K562 (cell line): ENCODE results near the gene METRNL. TPM values are rescaled to one million over a fixed set of nuclear protein-coding genes. Genes with fewer than 3 reads are reported as not detected.

ENCODE experiments used
- ATAC-seq: fragments of 200-7000 bp; cut with Tn5 transposase; 3 replicates; pipeline ENCODE4 v1.9.1; 2020; ENCODE audit warnings: moderate library complexity
- BruUV-seq: library from RNA; stranded (reverse); fragments of 400-500 nt; replicated peaks from 2 replicates; lab custom pipeline; 2021; lab: Mats Ljungman, UMichigan
- CTCF ChIA-PET: fragments of 300-600 bp; formaldehyde crosslinking; extraction: SDS; loops from one replicate; lab custom pipeline; 2021; ENCODE audit warnings: low intra/inter-chr PET ratio; lab: Yijun Ruan, JAX
- POLR2A ChIA-PET: fragments of 300-600, 350-650 bp; sonication (Branson Sonifier 250); formaldehyde crosslinking; extraction: SDS; loops from one replicate; lab custom pipeline; 2021; ENCODE audit warnings: antibody characterized with exemption, inconsistent platforms; lab: Yijun Ruan, JAX
- DNase-seq, 4 experiments: peaks; one replicate each; pipeline versions ENCODE4 v3.0.0 to v3.0.0-alpha.2; 2011 to 2018; ENCODE audit warnings: low spot score in 3 of 4, mixed read lengths in 3 of 4; ENCODE audit errors: extremely low read depth in 1 of 4
- FAIRE-seq: peaks from 2 replicates; lab custom pipeline; 2011; peaks lifted over from hg19 to GRCh38; lab: Jason Lieb, UNC
- H2AFZ ChIP-seq: 2 replicates; pipeline ENCODE4 v1.6.0; 2011; ENCODE audit warnings: low read depth, low read length, control low read depth, inconsistent platforms
- H3K27ac ChIP-seq: fragments of 200-600 bp; 3 replicates; pipeline ENCODE4 v1.8.0; 2011; ENCODE audit warnings: low read depth, mild to moderate bottlenecking, control low read depth, inconsistent platforms, low read length, moderate library complexity, mixed read lengths; ENCODE audit errors: extremely low read depth
- H3K27me3 ChIP-seq, 2 experiments: fragments of 300-600 bp in 1 of 2; 2 replicates in 1 of 2; 3 replicates in 1 of 2; pipeline versions ENCODE4 v1.6.0 to v1.8.0; 2011; ENCODE audit warnings: inconsistent platforms in 2 of 2, low read length in 2 of 2, mild to moderate bottlenecking in 1 of 2, mixed read lengths in 1 of 2, moderate library complexity in 1 of 2; ENCODE audit not compliant: control insufficient read depth in 2 of 2, insufficient read depth in 2 of 2
- H3K36me3 ChIP-seq: fragments of 300-600 bp; 3 replicates; pipeline ENCODE4 v1.8.0; 2011; ENCODE audit warnings: mild to moderate bottlenecking, low read length, inconsistent platforms; ENCODE audit not compliant: control insufficient read depth, insufficient read depth
- H3K4me1 ChIP-seq, 2 experiments: fragments of 200-600 bp in 1 of 2; replicated peaks in 1 of 2; 2 replicates in 1 of 2; 3 replicates in 1 of 2; pipeline versions ENCODE4 v1.5.1 to v1.8.0; 2011; ENCODE audit warnings: inconsistent platforms in 2 of 2, low read length in 2 of 2, mild to moderate bottlenecking in 1 of 2, mixed read lengths in 1 of 2, moderate library complexity in 1 of 2; ENCODE audit not compliant: control insufficient read depth in 2 of 2, insufficient read depth in 2 of 2
- H3K4me2 ChIP-seq: 2 replicates; pipeline ENCODE4 v1.6.1; 2011; ENCODE audit warnings: low read length, control low read depth, inconsistent platforms, mixed read lengths; ENCODE audit not compliant: insufficient read depth
- H3K4me3 ChIP-seq: fragments of 200-600 bp; sonication (generic), shearing (Covaris generic); 2 replicates; pipeline ENCODE4 v1.5.1; 2016; ENCODE audit warnings: control low read depth, inconsistent platforms
- H3K79me2 ChIP-seq: fragments of 200-600 bp; 3 replicates; pipeline ENCODE4 v1.8.0; 2011; ENCODE audit warnings: low read length, inconsistent platforms; ENCODE audit not compliant: control insufficient read depth, insufficient read depth
- H3K9ac ChIP-seq, 2 experiments: 2 replicates each; pipeline versions ENCODE4 v1.6.0 to v1.6.1; 2011; ENCODE audit warnings: low read depth in 2 of 2, low read length in 2 of 2, control low read depth in 1 of 2, inconsistent platforms in 1 of 2, mild to moderate bottlenecking in 1 of 2, mixed read lengths in 1 of 2; ENCODE audit not compliant: insufficient read depth in 1 of 2
- H3K9me1 ChIP-seq: one replicate; pipeline ENCODE4 v1.6.0; 2011; ENCODE audit warnings: inconsistent platforms, mild to moderate bottlenecking, low read length, moderate library complexity; ENCODE audit not compliant: control insufficient read depth, insufficient read depth
- H3K9me3 ChIP-seq: replicated peaks from 2 replicates; pipeline ENCODE4 v1.5.1; 2011; ENCODE audit warnings: low read depth, low read length, inconsistent platforms; ENCODE audit not compliant: control insufficient read depth, insufficient read depth
- H4K20me1 ChIP-seq: replicated peaks from 2 replicates; pipeline ENCODE4 v1.6.1; 2011; ENCODE audit warnings: low read length, inconsistent platforms, mixed read lengths; ENCODE audit not compliant: control insufficient read depth, insufficient read depth
- HDAC1 ChIP-seq, 2 experiments: fragments of 450-650 bp; IDR thresholded peaks; 2 replicates each; pipeline ENCODE4 v1.6.1; 2016 to 2017; ENCODE audit warnings: inconsistent platforms in 1 of 2, mild to moderate bottlenecking in 1 of 2, moderate library complexity in 1 of 2
- RAD21 ChIP-seq, 2 experiments: fragments of 250-450 bp in 1 of 2; fragments of 450-650 bp in 1 of 2; sonication (Bioruptor Pico) in 1 of 2; formaldehyde crosslinking in 1 of 2; IDR thresholded peaks in 1 of 2; conservative IDR thresholded peaks in 1 of 2; 2 replicates each; pipeline versions ENCODE4 v1.4.0 to v1.8.0; 2020 to 2022; ENCODE audit warnings: mild to moderate bottlenecking in 2 of 2, moderate library complexity in 1 of 2
- ZBTB1 ChIP-seq: sonication (generic); formaldehyde crosslinking; IDR thresholded peaks from 2 replicates; pipeline ENCODE4 v1.8.1; 2023; ENCODE audit warnings: missing genetic modification reagents, low read depth, mild to moderate bottlenecking, borderline replicate concordance
- WGBS: fragments of 100-300 bp; shearing (Covaris generic); methylation state at CpG from one replicate; pipeline ENCODE4 v1.1.6; 2016; ENCODE audit warnings: low coverage, mixed read lengths; ENCODE audit not compliant: insufficient coverage; ENCODE audit errors: missing lambda C conversion rate; 5-methylcytosine and 5-hydroxymethylcytosine counted together
- in situ Hi-C: fragments of 300-500 bp; cut with MboI; formaldehyde crosslinking; loops from 4 replicates; pipeline ENCODE4 v1.15.0; 2018; ENCODE audit warnings: inconsistent platforms, mixed read lengths
- intact Hi-C: fragments of 100-400 bp; cut with micrococcal nuclease; formaldehyde crosslinking; loops from 2 replicates; pipeline ENCODE4 v1.14.2; 2022
- polyA plus RNA-seq, 8 experiments: library from polyadenylated mRNA; depleted of rRNA in 4 of 8; stranded (reverse) in 5 of 8; unstranded in 3 of 8; fragments of >200 nt; fragmentation: Nextera tagmentation in 2 of 8; fragmentation: Illumina TruSeq in 1 of 8; extraction: Ambion mirVana in 2 of 8; extraction: Trizol in 1 of 8; gene quantifications; 2 replicates each; pipeline versions ENCODE4 v1.2.1 to v1.2.3, GENCODE V29; 2011 to 2014; ENCODE audit warnings: inconsistent platforms in 1 of 8, missing spikeins in 1 of 8
- total RNA-seq, 7 experiments: library from RNA; depleted of rRNA in 6 of 7; stranded (reverse); fragments of >200 nt in 6 of 7; fragmentation: Illumina TruSeq in 2 of 7; extraction: Trizol in 2 of 7; gene quantifications; 2 replicates each; pipeline versions ENCODE4 v1.2.1 to v1.2.3, GENCODE V29; 2011 to 2021; ENCODE audit warnings: low replicate concordance in 1 of 7
- TF ChIP-seq, protein P1 (sequence below): sonication (generic); IDR thresholded peaks from 2 replicates; pipeline ENCODE4 v1.6.1; 2016
- TF ChIP-seq, protein P2 (sequence below), 3 experiments: IDR thresholded peaks in 2 of 3; conservative IDR thresholded peaks in 1 of 3; 2 replicates each; pipeline ENCODE4 v1.5.1; 2011 to 2012; ENCODE audit warnings: low read length in 3 of 3, mild to moderate bottlenecking in 3 of 3, control low read depth in 2 of 3, improper control_type of control experiment in 1 of 3, inconsistent platforms in 1 of 3, low read depth in 1 of 3, mixed read lengths in 1 of 3, moderate library complexity in 1 of 3; ENCODE audit not compliant: insufficient read depth in 2 of 3

The METRNL gene
- total and polyA plus RNA-seq, 9 of the 15 experiments (the other 6 are each of a cell fraction or from before 2014, with no cell fraction given): 0.17 to 31.8 (median 2.9) TPM

DNA sequence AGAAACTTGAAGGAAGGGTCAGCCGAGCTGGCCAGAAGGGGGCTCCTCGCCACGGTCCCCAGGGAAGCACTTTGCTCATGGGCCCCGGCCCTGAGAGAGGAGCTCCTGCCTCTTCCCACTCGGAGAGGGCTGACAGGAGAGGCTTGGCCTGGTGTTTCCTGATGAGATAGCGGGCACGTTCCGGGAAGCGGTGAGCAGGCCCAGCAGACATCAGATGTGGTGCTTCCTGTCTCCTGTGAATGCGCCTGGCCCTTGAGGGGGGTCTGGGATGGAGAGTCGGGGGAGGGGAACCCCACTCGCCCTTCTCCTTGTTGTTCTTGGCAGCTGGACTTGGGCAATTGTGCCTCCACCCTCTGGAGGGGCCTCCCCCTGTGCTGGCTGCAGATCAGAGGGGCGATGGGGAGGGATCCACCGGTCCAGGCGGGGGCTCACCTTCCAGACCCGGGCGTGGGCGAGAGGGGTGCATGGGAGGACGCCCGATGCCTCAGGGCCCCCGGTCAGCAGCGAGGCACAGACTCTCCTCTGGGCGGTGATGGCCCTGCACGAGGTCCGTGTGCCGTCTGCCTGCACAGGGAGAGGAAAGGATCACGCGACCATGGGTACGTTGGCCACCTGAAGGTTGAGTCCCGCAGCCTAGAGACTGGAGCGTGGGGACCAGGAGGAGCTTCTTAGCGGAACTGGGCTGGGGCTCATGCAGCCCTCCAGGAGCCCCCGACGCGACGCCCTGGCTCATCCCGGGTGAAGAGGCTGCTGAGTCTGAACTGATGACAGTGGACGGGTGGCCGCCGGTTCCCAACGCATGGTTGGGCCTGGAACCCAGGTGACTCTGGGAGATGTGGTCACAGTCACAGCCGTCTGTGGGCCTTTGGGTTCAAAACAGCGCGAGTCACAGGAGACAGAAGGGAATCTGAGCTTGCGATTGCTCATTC, 25.4 kb downstream of the METRNL start:
- CTCF ChIA-PET: interaction anchor here (0.7 kb wide), 1 partner anchor 9 kb away, joined by 3 read pairs; no protein-coding TSS in a partner anchor
- H3K4me3 ChIP-seq: no peak overlapping the region
- ATAC-seq: peak; percentile 34
- in situ Hi-C loops: no loop called here
- POLR2A ChIA-PET: interaction anchor here (0.6 to 1.2 kb wide), 4 partner anchors 13 to 748 kb away, joined by 3 to 4 read pairs (median 4); no protein-coding TSS in a partner anchor
- no peaks in the 10 kb centered on the region; the same call in none of the 2 replicates for H3K9me3 ChIP-seq
- H3K9me1 ChIP-seq: peaks cover 4% of the 10 kb centered on the region
- H3K27ac ChIP-seq: no peak overlapping the region
- H3K79me2 ChIP-seq: no peaks in the 10 kb centered on the region
- peaks cover 4 to 43% of the 10 kb centered on the region in 2 experiments for H3K27me3 ChIP-seq
- DNase-seq: no peak
- H3K9ac ChIP-seq: no peak overlapping the region
- intact Hi-C loops: no loop called here
- peak in 1 of 2 experiments; percentile 34; a peak in 2 of 4 replicates for TF ChIP-seq RAD21 (CRISPR knock-in tag; conservative IDR thresholded peaks at IDR 0.05 in 1 of 2, IDR thresholded peaks at IDR 0.05 in 1 of 2)
- TF ChIP-seq, protein P1, sequence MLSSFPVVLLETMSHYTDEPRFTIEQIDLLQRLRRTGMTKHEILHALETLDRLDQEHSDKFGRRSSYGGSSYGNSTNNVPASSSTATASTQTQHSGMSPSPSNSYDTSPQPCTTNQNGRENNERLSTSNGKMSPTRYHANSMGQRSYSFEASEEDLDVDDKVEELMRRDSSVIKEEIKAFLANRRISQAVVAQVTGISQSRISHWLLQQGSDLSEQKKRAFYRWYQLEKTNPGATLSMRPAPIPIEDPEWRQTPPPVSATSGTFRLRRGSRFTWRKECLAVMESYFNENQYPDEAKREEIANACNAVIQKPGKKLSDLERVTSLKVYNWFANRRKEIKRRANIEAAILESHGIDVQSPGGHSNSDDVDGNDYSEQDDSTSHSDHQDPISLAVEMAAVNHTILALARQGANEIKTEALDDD: no peak
- TF ChIP-seq HDAC1 (IDR thresholded peaks at IDR 0.05): no peak
- TF ChIP-seq ZBTB1 (CRISPR knock-in tag): no peak
- TF ChIP-seq, protein P2, sequence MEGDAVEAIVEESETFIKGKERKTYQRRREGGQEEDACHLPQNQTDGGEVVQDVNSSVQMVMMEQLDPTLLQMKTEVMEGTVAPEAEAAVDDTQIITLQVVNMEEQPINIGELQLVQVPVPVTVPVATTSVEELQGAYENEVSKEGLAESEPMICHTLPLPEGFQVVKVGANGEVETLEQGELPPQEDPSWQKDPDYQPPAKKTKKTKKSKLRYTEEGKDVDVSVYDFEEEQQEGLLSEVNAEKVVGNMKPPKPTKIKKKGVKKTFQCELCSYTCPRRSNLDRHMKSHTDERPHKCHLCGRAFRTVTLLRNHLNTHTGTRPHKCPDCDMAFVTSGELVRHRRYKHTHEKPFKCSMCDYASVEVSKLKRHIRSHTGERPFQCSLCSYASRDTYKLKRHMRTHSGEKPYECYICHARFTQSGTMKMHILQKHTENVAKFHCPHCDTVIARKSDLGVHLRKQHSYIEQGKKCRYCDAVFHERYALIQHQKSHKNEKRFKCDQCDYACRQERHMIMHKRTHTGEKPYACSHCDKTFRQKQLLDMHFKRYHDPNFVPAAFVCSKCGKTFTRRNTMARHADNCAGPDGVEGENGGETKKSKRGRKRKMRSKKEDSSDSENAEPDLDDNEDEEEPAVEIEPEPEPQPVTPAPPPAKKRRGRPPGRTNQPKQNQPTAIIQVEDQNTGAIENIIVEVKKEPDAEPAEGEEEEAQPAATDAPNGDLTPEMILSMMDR (IDR thresholded peaks at IDR 0.05 in 2 of 3, conservative IDR thresholded peaks at IDR 0.05 in 1 of 3; ENCODE audit: insufficient read depth in 2 of 3, low read depth in 1 of 3, low read length in 3 of 3): peak in 2 of 3 experiments; percentile 22 to 32; a peak in 2 of 6 replicates
- 24% methylated on average over 30 of the region's 45 CpGs for WGBS
- H4K20me1 ChIP-seq: peaks cover 12% of the 10 kb centered on the region
- no peaks in the 10 kb centered on the region for H3K36me3 ChIP-seq
- H3K4me1 ChIP-seq: peaks cover 10 to 57% of the 10 kb centered on the region in 2 experiments; a peak in 4 of 5 replicates
- peak overlapping the region; percentile 65; the same call in 1 of the 2 replicates for H3K4me2 ChIP-seq
- FAIRE-seq: no peak
- no peak overlapping the region for H2AFZ ChIP-seq
- no TSS peak for BruUV-seq
